ENCODE data around the gene NRG3. TPM values are rescaled to one million over a fixed set of nuclear protein-coding genes. Genes with fewer than 3 reads are reported as not detected.

Gene NRG3
- total and polyA plus RNA-seq, 8 donors = 0.14 to 0.59 (median 0.25) TPM; not detected in 2

GRCh38 chr10:82762641-82763040 is 887.6 kb downstream of the NRG3 start:
- no peak for DNase-seq
- Histone ChIP-seq H3K27ac (no peak overlapping the region), H3K36me3 (no peaks in the 10 kb centered on the region), H3K4me3 (no peak overlapping the region), H3K9me3 (no peaks in the 10 kb centered on the region), H3K27me3 (no peaks in the 10 kb centered on the region), H3K4me1 (no peaks in the 10 kb centered on the region)
- no peak for TF ChIP-seq CTCF (IDR thresholded peaks at IDR 0.05)
- no peak for FAIRE-seq
- ATAC-seq = no peak
- intact Hi-C loops (cut with DNase I) = no loop called here
- 80 to 83% methylated on average over 2 of the region's 2 CpGs for WGBS, 2 donors

GRCh38 chr10:82768040-82768439 is 893.0 kb downstream of the NRG3 start:
- Histone ChIP-seq H3K9me3 (no peaks in the 10 kb centered on the region), H3K4me3 (no peak overlapping the region), H3K27ac (no peak overlapping the region), H3K36me3 (no peaks in the 10 kb centered on the region), H3K27me3 (no peaks in the 10 kb centered on the region), H3K4me1 (no peaks in the 10 kb centered on the region)
- FAIRE-seq (no peak), DNase-seq (no peak), ATAC-seq (no peak)
- TF ChIP-seq CTCF (IDR thresholded peaks at IDR 0.05) = no peak
- WGBS, 2 donors = 82 to 87% methylated on average over 5 of the region's 5 CpGs
- intact Hi-C loops (cut with DNase I) = no loop called here

GRCh38 chr10:82778908-82779307 is 903.9 kb downstream of the NRG3 start:
- ATAC-seq (no peak), DNase-seq (no peak), FAIRE-seq (no peak)
- H3K36me3 ChIP-seq = no peaks in the 10 kb centered on the region
- no peaks in the 10 kb centered on the region for H3K27me3 ChIP-seq
- intact Hi-C loops (cut with DNase I) = no loop called here
- H3K4me1 ChIP-seq = no peaks in the 10 kb centered on the region
- WGBS, 2 donors = 63 to 89% methylated on average over 3 of the region's 3 CpGs
- TF ChIP-seq CTCF (IDR thresholded peaks at IDR 0.05) = no peak
- no peak overlapping the region for H3K4me3 ChIP-seq
- no peak overlapping the region for H3K27ac ChIP-seq
- no peaks in the 10 kb centered on the region for H3K9me3 ChIP-seq

GRCh38 chr10:82796510-82796909 is 921.5 kb downstream of the NRG3 start:
- DNase-seq (no peak), ATAC-seq (no peak), FAIRE-seq (no peak)
- intact Hi-C loops (cut with DNase I) = no loop called here
- H3K4me3 ChIP-seq = no peak overlapping the region
- H3K9me3 ChIP-seq = no peaks in the 10 kb centered on the region
- TF ChIP-seq CTCF (IDR thresholded peaks at IDR 0.05) = no peak
- no peaks in the 10 kb centered on the region for H3K27me3 ChIP-seq
- no peaks in the 10 kb centered on the region for H3K36me3 ChIP-seq
- no peak overlapping the region for H3K27ac ChIP-seq
- no peaks in the 10 kb centered on the region for H3K4me1 ChIP-seq

- no peak for DNase-seq
- Histone ChIP-seq H3K9me3 (no peaks in the 10 kb centered on the region), H3K27me3 (no peaks in the 10 kb centered on the region), H3K36me3 (no peaks in the 10 kb centered on the region), H3K27ac (no peak overlapping the region), H3K4me1 (no peaks in the 10 kb centered on the region), H3K4me3 (no peak overlapping the region)
- 95 to 97% methylated on average over 1 of the region's 1 CpG for WGBS, 2 donors
- FAIRE-seq = no peak
- no peak for ATAC-seq
- intact Hi-C loops (cut with DNase I) = no loop called here
- no peak for TF ChIP-seq CTCF (IDR thresholded peaks at IDR 0.05)
Measured at GRCh38 chr10:82801289-82801688, 926.3 kb downstream of the NRG3 start.
